Fibroblast of villous mesenchyme (primary cell): ENCODE results near the gene TOGARAM1. TPM values are rescaled to one million over a fixed set of nuclear protein-coding genes. Genes with fewer than 3 reads are reported as not detected.

Experiments
- DNase-seq: peaks from one replicate; pipeline ENCODE4 v3.0.0-alpha.2; 2010; ENCODE audit warnings: low read depth
- H3K4me3 ChIP-seq: 2 replicates; pipeline ENCODE4 v1.5.1; 2011; ENCODE audit warnings: low read depth, mild to moderate bottlenecking, low read length
- total RNA-seq: library from RNA; depleted of rRNA; stranded (reverse); fragments of >200 nt; gene quantifications from 2 replicates; pipeline ENCODE4 v1.2.3, GENCODE V29; 2012
- TF ChIP-seq, protein P1 (sequence below): IDR thresholded peaks from 2 replicates; pipeline ENCODE4 v1.5.1; 2012; ENCODE audit warnings: low read depth, mild to moderate bottlenecking, low read length; ENCODE audit not compliant: insufficient read depth

TOGARAM1 gene
- total RNA-seq, 1 donor = 22.5 TPM

DNA sequence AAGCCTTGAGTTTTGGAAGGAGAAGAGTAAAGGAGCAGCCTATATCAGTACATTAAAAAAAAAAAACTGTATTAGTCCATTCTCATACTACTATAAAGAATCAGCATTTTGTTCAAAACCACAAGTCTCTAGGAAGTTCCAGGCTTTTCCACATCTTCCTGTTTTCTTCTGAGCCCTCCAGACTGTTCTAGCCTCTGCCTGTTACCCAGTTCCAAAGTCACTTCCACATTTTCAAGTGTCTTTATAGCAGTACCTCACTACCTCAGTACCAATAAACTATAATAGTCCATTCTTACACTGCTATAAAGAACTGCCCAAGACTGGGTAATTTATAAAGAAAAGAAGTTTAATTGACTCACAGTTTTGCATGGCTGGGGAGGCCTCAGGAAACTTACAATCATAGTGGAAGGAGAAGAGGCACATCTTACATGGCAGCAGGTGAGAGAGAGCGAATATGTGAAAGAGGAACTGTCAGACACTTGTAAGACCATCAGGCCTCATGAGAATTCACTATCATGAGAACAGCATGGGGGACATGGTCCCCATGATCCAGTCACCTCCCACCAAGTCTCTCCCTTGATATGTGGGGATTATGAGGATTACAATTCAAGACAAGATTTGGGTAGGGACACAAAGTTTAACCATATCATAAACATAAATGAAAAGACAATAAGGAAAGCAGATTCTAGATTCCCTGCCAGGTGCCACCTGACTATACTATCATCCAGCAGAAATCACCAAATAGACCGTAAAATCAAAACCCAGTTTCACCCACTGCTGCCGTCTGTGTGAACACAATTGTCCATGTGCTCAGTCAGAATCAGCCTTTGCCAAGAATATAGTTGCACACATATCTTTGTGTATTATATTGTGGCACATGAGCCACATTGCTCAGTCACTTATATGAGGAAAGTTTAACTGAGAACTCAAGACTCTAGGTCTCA is 27.8 kb downstream of the TOGARAM1 start:
- no peak overlapping the region for H3K4me3 ChIP-seq
- no peak for DNase-seq
- TF ChIP-seq, protein P1, sequence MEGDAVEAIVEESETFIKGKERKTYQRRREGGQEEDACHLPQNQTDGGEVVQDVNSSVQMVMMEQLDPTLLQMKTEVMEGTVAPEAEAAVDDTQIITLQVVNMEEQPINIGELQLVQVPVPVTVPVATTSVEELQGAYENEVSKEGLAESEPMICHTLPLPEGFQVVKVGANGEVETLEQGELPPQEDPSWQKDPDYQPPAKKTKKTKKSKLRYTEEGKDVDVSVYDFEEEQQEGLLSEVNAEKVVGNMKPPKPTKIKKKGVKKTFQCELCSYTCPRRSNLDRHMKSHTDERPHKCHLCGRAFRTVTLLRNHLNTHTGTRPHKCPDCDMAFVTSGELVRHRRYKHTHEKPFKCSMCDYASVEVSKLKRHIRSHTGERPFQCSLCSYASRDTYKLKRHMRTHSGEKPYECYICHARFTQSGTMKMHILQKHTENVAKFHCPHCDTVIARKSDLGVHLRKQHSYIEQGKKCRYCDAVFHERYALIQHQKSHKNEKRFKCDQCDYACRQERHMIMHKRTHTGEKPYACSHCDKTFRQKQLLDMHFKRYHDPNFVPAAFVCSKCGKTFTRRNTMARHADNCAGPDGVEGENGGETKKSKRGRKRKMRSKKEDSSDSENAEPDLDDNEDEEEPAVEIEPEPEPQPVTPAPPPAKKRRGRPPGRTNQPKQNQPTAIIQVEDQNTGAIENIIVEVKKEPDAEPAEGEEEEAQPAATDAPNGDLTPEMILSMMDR = no peak

DNA sequence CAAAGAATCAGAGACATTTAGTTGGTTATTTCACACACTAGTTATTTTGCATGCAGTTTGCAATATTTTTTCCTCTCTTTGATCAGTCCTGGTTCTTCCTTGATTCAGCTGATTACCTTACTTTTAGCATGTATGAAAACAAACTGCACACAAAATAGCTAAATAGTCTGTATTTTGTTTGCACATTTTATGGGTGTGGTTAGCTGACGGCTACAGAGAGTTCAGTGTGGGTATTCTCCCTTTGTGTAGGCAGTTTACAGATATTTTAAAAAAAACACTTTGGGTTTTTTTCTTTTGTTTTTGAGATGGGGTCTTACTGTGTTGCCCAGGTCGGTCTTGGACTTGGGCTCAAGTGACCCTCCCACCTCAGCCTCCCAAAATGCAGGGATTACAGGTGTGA is 28.5 kb downstream of the TOGARAM1 start:
- TF ChIP-seq, protein P1 = no peak
- no peak for DNase-seq

DNA sequence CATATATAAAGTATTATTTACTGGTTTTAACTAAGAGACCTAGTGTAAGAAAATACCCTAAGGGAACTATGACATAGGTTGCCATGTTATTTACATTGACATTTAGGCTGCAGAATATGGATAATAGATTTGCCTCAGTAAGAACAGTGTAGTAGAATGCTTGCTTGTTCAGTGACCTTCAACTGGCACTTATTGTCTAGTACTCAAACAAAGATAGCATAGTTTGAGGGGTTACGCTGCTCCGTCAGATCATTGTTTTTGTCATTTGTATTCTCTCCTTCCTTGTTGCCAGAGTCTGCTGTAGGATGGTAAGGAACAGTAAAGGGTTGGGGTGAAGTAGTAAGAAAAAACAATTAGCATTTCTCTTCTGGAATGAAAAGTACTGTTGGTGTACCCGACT is 33.2 kb downstream of the TOGARAM1 start:
- no peak for DNase-seq
- TF ChIP-seq, protein P1 = no peak
- H3K4me3 ChIP-seq = no peak overlapping the region

More for the DNA sequence above, 28.5 kb downstream of the TOGARAM1 start:
- no peak overlapping the region for H3K4me3 ChIP-seq

DNA sequence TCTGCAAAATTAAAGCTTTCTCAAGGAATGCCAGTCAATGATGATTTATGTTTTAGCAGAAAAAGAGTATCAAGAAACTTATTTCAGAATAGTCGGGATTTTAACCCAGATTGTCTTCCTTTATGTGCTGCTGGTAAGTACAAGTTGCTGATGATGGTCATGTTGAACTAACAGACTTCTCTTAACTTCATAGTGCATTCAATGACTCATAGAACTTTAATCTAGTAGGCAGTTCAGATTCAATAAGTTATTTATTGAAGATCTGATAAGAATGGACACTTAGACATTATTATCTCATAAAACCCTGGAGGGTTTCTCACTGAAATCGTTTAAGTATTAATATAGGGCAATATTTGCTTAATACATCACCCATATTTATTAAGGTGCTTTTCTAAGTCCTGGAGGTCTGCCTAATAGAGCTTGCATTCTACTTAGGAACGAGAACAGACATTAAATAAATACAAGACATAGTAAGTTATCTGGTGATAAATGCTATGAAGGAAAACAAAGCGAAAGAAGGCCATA is 33.8 kb downstream of the TOGARAM1 start:
- H3K4me3 ChIP-seq = no peak overlapping the region
- no peak for DNase-seq
- TF ChIP-seq, protein P1 = no peak

DNA sequence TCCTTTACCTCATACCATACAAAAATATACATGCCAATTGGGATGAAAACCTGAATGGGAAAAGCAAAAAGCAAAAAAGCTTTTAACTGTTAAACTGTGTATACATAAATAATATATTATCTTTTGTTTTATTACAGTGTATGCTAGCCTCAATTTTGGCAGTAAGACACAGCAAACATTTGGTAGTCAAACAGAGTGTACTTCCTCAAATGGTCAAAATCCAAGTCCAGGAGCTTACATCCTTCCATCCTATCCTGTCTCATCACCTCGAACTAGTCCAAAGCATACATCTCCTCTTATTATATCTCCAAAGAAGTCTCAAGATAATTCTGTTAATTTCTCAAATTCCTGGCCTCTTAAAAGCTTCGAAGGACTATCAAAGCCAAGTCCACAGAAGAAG is 41.9 kb downstream of the TOGARAM1 start:
- TF ChIP-seq, protein P1 = no peak
- DNase-seq = no peak
- H3K4me3 ChIP-seq = no peak overlapping the region

DNA sequence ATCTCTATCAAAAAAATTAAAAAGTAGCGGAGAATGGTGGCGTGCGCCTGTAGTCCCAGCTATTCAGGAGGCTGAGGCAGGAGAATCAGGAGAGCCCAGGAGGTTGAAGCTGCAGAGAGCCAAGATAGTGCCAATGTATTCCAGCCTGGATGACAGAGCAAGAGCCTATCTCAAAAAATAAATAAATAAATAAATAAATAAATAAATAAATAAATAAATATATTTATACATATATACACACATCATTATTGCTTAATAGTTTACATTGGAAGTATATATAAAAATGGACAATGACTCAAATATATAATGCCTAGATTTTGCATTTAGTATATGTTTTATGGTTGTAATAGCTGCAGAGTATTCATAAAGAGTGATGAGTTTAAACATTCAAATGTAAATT is 53.1 kb downstream of the TOGARAM1 start:
- DNase-seq = no peak
- no peak overlapping the region for H3K4me3 ChIP-seq
- TF ChIP-seq, protein P1 = no peak
